22Rv1 (cell line): ENCODE data around the gene RBM44.

Source experiments
- CTCF ChIP-seq: fragments of 450-650 bp; IDR thresholded peaks from 2 replicates; pipeline ENCODE4 v1.5.1; 2017; ENCODE audit warnings: mild to moderate bottlenecking
- ZFX ChIP-seq: fragments of 450-650 bp; IDR thresholded peaks from 2 replicates; pipeline ENCODE4 v1.6.1; 2017; ENCODE audit warnings: antibody characterized with exemption, borderline replicate concordance

GRCh38 chr2:237833546-237833945, 35.0 kb downstream of the RBM44 start:
- TF ChIP-seq CTCF (no peak), ZFX (no peak)
